Upper lobe of left lung (tissue), 6 donors: ENCODE measurements around the gene QSOX1. TPM values are rescaled to one million over a fixed set of nuclear protein-coding genes. Genes with fewer than 3 reads are reported as not detected.

ENCODE experiments used
- ATAC-seq, 2 donors: fragments of 200-7000 bp; cut with Tn5 transposase; one replicate each; pipeline ENCODE4 v1.9.1; 2022; ENCODE audit warnings: mild to moderate bottlenecking in 2 of 2, moderate library complexity in 2 of 2; ENCODE audit not compliant: low FRiP score in 2 of 2
- DNase-seq, 2 donors: peaks; one replicate each; pipeline ENCODE4 v3.0.0-alpha.2; 2019 to 2020
- H3K27ac ChIP-seq, 4 donors: fragments of 200-600 bp; sonication (generic); one replicate each; pipeline ENCODE4 v1.5.1; 2016 to 2019
- H3K27me3 ChIP-seq, 4 donors: fragments of 200-600 bp; sonication (generic); one replicate each; pipeline ENCODE4 v1.5.1; 2017 to 2019
- H3K36me3 ChIP-seq, 4 donors: fragments of 200-600 bp; sonication (generic); one replicate each; pipeline ENCODE4 v1.5.1; 2016 to 2019
- H3K4me1 ChIP-seq, 4 donors: fragments of 200-600 bp; sonication (generic); one replicate each; pipeline ENCODE4 v1.5.1; 2018 to 2019
- H3K4me3 ChIP-seq, 4 donors: fragments of 200-600 bp; sonication (generic); one replicate each; pipeline ENCODE4 v1.5.1; 2017 to 2019; ENCODE audit warnings: mild to moderate bottlenecking in 2 of 4, moderate library complexity in 1 of 4
- H3K9me3 ChIP-seq, 4 donors: fragments of 200-600 bp; sonication (generic); one replicate each; pipeline ENCODE4 v1.5.1; 2018 to 2019
- CTCF ChIP-seq, 6 experiments: fragments of 450-650 bp in 4 of 6; fragments of 200-600 bp in 2 of 6; sonication (generic) in 2 of 6; IDR thresholded peaks; one replicate each; pipeline ENCODE4 v1.5.1; 2016 to 2019; ENCODE audit warnings: antibody characterized with exemption in 6 of 6
- EP300 ChIP-seq, 4 donors: sonication (generic); formaldehyde crosslinking; IDR thresholded peaks; one replicate each; pipeline ENCODE4 v1.5.1; 2017; ENCODE audit warnings: antibody characterized with exemption in 4 of 4, control low read depth in 2 of 4
- POLR2A ChIP-seq, 4 donors: fragments of 450-650 bp; IDR thresholded peaks; one replicate each; pipeline ENCODE4 v1.5.1; 2016 to 2017; ENCODE audit warnings: antibody characterized with exemption in 4 of 4, mild to moderate bottlenecking in 2 of 4
- POLR2AphosphoS5 ChIP-seq, 2 donors: sonication (generic); formaldehyde crosslinking; IDR thresholded peaks; one replicate each; pipeline ENCODE4 v1.5.1; 2017; ENCODE audit warnings: antibody characterized with exemption in 2 of 2
- WGBS, 2 donors: methylation state at CpG; one replicate each; pipeline ENCODE4 v1.1.5; 2017 to 2018; 5-methylcytosine and 5-hydroxymethylcytosine counted together
- total RNA-seq, 6 donors: library from RNA; depleted of rRNA in 4 of 6; stranded (reverse); fragments of >200 nt in 4 of 6; gene quantifications; one replicate each; pipeline versions ENCODE4 v1.1.0 to v1.2.1, GENCODE V29; 2016 to 2021
- donor health status: DM: no; HTN: no; CAD: no; lungs with moderate emphysema.
- donor health status: DM: no; HTN: yes; CAD: no; lungs with severe emphysema.

Gene QSOX1
- total RNA-seq, 6 donors from 2014 or later: 61.8 to 380 (median 201) TPM

- WGBS, 2 donors: 65 to 75% methylated on average over 4 of the region's 4 CpGs
- Histone ChIP-seq H3K27ac (peak overlapping the region; percentile 57 to 96 (median 89)), H3K9me3 (no peaks in the 10 kb centered on the region), H3K4me1 (peaks cover 38 to 68% (median 49%) of the 10 kb centered on the region in 4 donors), H3K4me3 (peak overlapping the region in 1 of 4 donors; percentile 98), H3K36me3 (no peaks in the 10 kb centered on the region), H3K27me3 (no peaks in the 10 kb centered on the region)
- DNase-seq: no peak
- TF ChIP-seq EP300 (IDR thresholded peaks at IDR 0.05) (no peak), POLR2A (IDR thresholded peaks at IDR 0.05) (no peak)
- no peak for ATAC-seq
These were observed 2.4 kb downstream of the QSOX1 start for GRCh38 chr1:180157108-180157507.

GRCh38 chr1:180157576-180158057 lies 2.9 kb downstream of the QSOX1 start:
- no peaks in the 10 kb centered on the region for H3K9me3 ChIP-seq
- no peaks in the 10 kb centered on the region for H3K36me3 ChIP-seq
- no peak for TF ChIP-seq POLR2A (IDR thresholded peaks at IDR 0.05)
- TF ChIP-seq EP300 (IDR thresholded peaks at IDR 0.05): peak in 1 of 4 donors; percentile 26
- TF ChIP-seq POLR2AphosphoS5 (IDR thresholded peaks at IDR 0.05): no peak
- no peak for TF ChIP-seq CTCF (IDR thresholded peaks at IDR 0.05)
- ATAC-seq (peak in 1 of 2 donors; percentile 56), DNase-seq (no peak)
- peaks cover 38 to 74% (median 52%) of the 10 kb centered on the region in 4 donors for H3K4me1 ChIP-seq
- WGBS, 2 donors: 57 to 81% methylated on average over 3 of the region's 3 CpGs
- H3K4me3 ChIP-seq: peak overlapping the region in 1 of 4 donors; percentile 98
- H3K27me3 ChIP-seq: no peaks in the 10 kb centered on the region
- H3K27ac ChIP-seq: peak overlapping the region; percentile 49 to 96 (median 74)

- Histone ChIP-seq H3K27ac (peak overlapping the region; percentile 49 to 96 (median 70)), H3K36me3 (no peaks in the 10 kb centered on the region), H3K9me3 (no peaks in the 10 kb centered on the region), H3K4me1 (peaks cover 39 to 76% (median 61%) of the 10 kb centered on the region in 4 donors), H3K4me3 (no peak overlapping the region), H3K27me3 (no peaks in the 10 kb centered on the region)
- WGBS, 2 donors: 56 to 65% methylated on average over 15 to 16 of the region's 16 CpGs
- no peak for ATAC-seq
- DNase-seq: no peak
- TF ChIP-seq EP300 (IDR thresholded peaks at IDR 0.05) (no peak), POLR2A (IDR thresholded peaks at IDR 0.05) (no peak)
These were observed 3.8 kb downstream of the QSOX1 start for GRCh38 chr1:180158149-180159147.

- WGBS, 2 donors: 62 to 74% methylated on average over 1 of the region's 1 CpG
- DNase-seq (no peak), ATAC-seq (no peak)
- TF ChIP-seq EP300 (IDR thresholded peaks at IDR 0.05): no peak
- no peak for TF ChIP-seq CTCF (IDR thresholded peaks at IDR 0.05)
- TF ChIP-seq POLR2AphosphoS5 (IDR thresholded peaks at IDR 0.05): no peak
- no peak for TF ChIP-seq POLR2A (IDR thresholded peaks at IDR 0.05)
- Histone ChIP-seq H3K4me3 (no peak overlapping the region), H3K36me3 (no peaks in the 10 kb centered on the region), H3K27ac (no peak overlapping the region), H3K27me3 (no peaks in the 10 kb centered on the region), H3K9me3 (no peaks in the 10 kb centered on the region), H3K4me1 (peaks cover 44 to 81% (median 61%) of the 10 kb centered on the region in 4 donors)
These were observed 5.7 kb downstream of the QSOX1 start for GRCh38 chr1:180160357-180160756.

GRCh38 chr1:180163041-180163440 lies 8.4 kb downstream of the QSOX1 start:
- 40 to 59% methylated on average over 2 of the region's 2 CpGs for WGBS, 2 donors
- H3K4me3 ChIP-seq: no peak overlapping the region
- no peaks in the 10 kb centered on the region for H3K9me3 ChIP-seq
- TF ChIP-seq POLR2A (IDR thresholded peaks at IDR 0.05) (no peak), EP300 (IDR thresholded peaks at IDR 0.05) (no peak), POLR2AphosphoS5 (IDR thresholded peaks at IDR 0.05) (no peak), CTCF (IDR thresholded peaks at IDR 0.05) (no peak)
- no peaks in the 10 kb centered on the region for H3K27me3 ChIP-seq
- H3K36me3 ChIP-seq: peaks cover 0 to 7% (median 6%) of the 10 kb centered on the region in 4 donors
- DNase-seq (no peak), ATAC-seq (peak in 1 of 2 donors; percentile 25)
- peaks cover 47 to 77% (median 61%) of the 10 kb centered on the region in 4 donors for H3K4me1 ChIP-seq
- no peak overlapping the region for H3K27ac ChIP-seq
